ENCODE measurements around the gene CERKL. TPM values are rescaled to one million over a fixed set of nuclear protein-coding genes. Genes with fewer than 3 reads are reported as not detected.

Gene CERKL
- total RNA-seq, 1 donor from 2014 or later, result 0.18 TPM

DNA sequence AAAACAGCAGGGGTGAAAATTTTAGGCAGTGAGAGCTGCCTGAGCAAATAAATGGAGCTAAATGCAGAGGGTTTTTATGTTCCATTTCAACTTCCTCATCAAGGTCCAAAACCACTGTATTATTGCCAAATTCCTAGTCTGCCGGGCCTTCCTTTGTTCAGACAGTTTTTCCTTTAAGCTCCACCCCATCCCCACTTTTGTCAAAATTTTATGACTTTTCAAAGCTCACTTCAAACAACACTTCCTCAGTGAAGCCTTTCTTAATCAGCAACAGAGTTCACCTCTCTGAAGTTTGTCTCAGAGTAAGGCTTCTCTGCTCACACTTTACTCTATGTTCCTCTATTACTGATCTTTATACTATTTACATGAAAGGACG, 81.3 kb downstream of the CERKL start:
- ATAC-seq (ENCODE audit: low read depth) (no peak), DNase-seq (no peak)
- CTCF ChIA-PET, result no interaction called here
- H3K4me3 Mint-ChIP-seq, result no peak overlapping the region
- no peaks in the 10 kb centered on the region for H3K9me3 Mint-ChIP-seq
- H3K27ac Mint-ChIP-seq, result no peak overlapping the region
- H3K27me3 Mint-ChIP-seq, result peaks cover 7% of the 10 kb centered on the region
- intact Hi-C loops (cut with micrococcal nuclease), result no loop called here
- TF ChIP-seq, protein P1, sequence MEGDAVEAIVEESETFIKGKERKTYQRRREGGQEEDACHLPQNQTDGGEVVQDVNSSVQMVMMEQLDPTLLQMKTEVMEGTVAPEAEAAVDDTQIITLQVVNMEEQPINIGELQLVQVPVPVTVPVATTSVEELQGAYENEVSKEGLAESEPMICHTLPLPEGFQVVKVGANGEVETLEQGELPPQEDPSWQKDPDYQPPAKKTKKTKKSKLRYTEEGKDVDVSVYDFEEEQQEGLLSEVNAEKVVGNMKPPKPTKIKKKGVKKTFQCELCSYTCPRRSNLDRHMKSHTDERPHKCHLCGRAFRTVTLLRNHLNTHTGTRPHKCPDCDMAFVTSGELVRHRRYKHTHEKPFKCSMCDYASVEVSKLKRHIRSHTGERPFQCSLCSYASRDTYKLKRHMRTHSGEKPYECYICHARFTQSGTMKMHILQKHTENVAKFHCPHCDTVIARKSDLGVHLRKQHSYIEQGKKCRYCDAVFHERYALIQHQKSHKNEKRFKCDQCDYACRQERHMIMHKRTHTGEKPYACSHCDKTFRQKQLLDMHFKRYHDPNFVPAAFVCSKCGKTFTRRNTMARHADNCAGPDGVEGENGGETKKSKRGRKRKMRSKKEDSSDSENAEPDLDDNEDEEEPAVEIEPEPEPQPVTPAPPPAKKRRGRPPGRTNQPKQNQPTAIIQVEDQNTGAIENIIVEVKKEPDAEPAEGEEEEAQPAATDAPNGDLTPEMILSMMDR (IDR thresholded peaks at IDR 0.05), result no peak
- no peaks in the 10 kb centered on the region for H3K36me3 Mint-ChIP-seq (ENCODE audit: low read depth)
- POLR2A ChIA-PET, result no interaction called here
- H3K4me1 Mint-ChIP-seq, result no peaks in the 10 kb centered on the region

DNA sequence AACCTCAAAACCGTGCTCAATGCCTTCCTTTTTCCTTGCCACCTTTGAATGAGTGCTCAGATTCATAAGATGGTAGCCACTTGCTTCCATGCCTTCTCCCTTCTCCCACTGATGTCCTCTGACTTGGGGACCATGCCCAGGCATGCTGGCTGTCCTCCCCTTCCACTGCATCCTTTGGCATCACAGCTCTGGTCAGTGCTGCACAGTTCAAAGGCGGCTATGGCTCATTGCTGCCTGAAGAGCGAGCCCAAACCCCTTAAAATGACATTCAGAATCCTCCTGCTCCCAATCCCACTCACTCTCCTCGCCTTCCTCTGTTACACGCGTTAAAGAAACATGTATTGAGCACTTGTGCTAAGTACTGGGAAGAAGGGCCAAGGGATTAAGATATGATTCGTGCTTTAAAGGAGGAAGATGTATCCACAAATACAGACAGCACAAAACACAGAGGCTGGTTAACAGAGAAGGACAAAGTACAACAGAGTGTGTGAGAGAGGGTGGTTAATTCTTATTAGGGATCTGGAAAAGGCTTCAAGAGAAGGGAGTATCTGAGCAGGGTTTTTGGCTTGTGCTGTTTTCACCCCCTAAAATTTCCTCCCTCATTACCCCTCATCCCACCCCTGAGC, 81.8 kb downstream of the CERKL start:
- intact Hi-C loops (cut with micrococcal nuclease), result no loop called here

DNA sequence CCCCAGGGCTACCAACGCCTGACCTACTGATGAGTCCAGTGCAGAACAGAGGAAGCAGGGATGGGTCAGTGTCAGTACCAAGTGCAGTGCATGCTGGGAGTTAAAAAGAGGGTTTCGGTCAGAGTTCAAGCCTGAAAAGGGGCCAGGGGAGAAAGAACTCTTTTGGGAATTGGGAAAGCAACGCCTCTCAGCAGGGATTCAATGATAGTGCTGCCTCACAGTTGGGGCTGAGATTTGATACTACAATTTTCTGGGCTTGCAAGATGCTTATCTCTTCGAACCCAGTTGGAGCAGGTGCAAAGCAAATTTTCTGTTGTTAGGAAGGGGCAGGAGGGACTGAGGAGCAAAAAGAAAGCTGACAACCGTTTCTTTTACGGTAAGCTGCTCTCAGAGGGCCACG, 82.6 kb downstream of the CERKL start:
- ChIA-PET CTCF (interaction anchor here (6.0 kb wide), 1 partner anchor 142 kb away, joined by 82 read pairs; no protein-coding TSS in a partner anchor), POLR2A (no interaction called here)
- ATAC-seq (ENCODE audit: low read depth) (no peak), DNase-seq (no peak)
- TF ChIP-seq, protein P1 (IDR thresholded peaks at IDR 0.05), result no peak
- Mint-ChIP-seq H3K4me1 (no peaks in the 10 kb centered on the region), H3K9me3 (no peaks in the 10 kb centered on the region), H3K36me3 (ENCODE audit: low read depth) (no peaks in the 10 kb centered on the region), H3K27ac (no peak overlapping the region), H3K4me3 (no peak overlapping the region), H3K27me3 (peaks cover 7% of the 10 kb centered on the region)
- intact Hi-C loops (cut with micrococcal nuclease), result loop anchor here (5.0 kb wide), 2 partner anchors 328 to 503 kb away; no protein-coding TSS in a partner anchor

More for the DNA sequence above, 81.8 kb downstream of the CERKL start:
- Mint-ChIP-seq H3K4me3 (no peak overlapping the region), H3K27ac (no peak overlapping the region), H3K27me3 (peaks cover 7% of the 10 kb centered on the region), H3K9me3 (no peaks in the 10 kb centered on the region), H3K4me1 (no peaks in the 10 kb centered on the region), H3K36me3 (ENCODE audit: low read depth) (no peaks in the 10 kb centered on the region)
- ChIA-PET POLR2A (no interaction called here), CTCF (interaction anchor here (6.0 kb wide), 1 partner anchor 141 kb away, joined by 82 read pairs; no protein-coding TSS in a partner anchor)
- TF ChIP-seq, protein P1 (IDR thresholded peaks at IDR 0.05), result no peak
- DNase-seq, result no peak
- ATAC-seq (ENCODE audit: low read depth), result no peak

DNA sequence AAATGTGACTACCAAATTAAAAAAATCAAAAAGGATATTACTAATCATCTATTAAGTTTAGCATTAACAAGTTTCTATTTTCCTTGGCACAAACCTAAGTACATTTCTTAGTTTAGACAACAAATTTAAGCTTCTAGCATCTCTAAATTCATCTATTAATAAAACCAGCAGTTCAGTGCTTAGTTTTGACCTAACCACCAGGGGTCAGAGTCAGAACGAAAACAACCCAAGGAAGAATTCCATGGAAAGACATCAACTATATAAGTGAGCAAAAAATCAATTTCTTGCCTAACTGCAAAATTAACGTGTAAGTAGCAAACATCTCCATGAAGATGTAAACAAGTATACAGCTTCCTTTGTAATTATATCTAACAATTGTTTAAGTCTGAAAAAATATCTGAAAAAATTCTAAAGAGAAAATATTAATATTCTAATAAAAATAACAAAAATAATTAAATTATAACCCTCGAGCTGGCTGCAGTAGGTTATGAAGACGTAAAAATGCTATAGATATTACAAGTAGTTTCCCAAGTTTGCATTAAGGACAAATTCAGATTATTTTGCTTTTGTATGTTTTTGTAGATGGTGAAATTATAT, 83.7 kb downstream of the CERKL start:
- peaks cover 7% of the 10 kb centered on the region for H3K27me3 Mint-ChIP-seq
- no peaks in the 10 kb centered on the region for H3K36me3 Mint-ChIP-seq (ENCODE audit: low read depth)
- POLR2A ChIA-PET, result no interaction called here
- no peak overlapping the region for H3K4me3 Mint-ChIP-seq
- no peak for DNase-seq
- ATAC-seq (ENCODE audit: low read depth), result no peak
- H3K4me1 Mint-ChIP-seq, result no peaks in the 10 kb centered on the region
- TF ChIP-seq, protein P1 (IDR thresholded peaks at IDR 0.05), result no peak
- CTCF ChIA-PET, result interaction anchor here (1.2 to 6.0 kb wide), 4 partner anchors 18 to 497 kb away, joined by 3 to 82 read pairs (median 4); no protein-coding TSS in a partner anchor
- intact Hi-C loops (cut with micrococcal nuclease), result loop anchor here (5.0 kb wide), 2 partner anchors 329 to 504 kb away; no protein-coding TSS in a partner anchor
- no peak overlapping the region for H3K27ac Mint-ChIP-seq
- no peaks in the 10 kb centered on the region for H3K9me3 Mint-ChIP-seq
